ENCODE results near the gene CACNB4. TPM values are rescaled to one million over a fixed set of nuclear protein-coding genes. Genes with fewer than 3 reads are reported as not detected.
"Not testable (repeated sequence)": the region's sequence is repeated elsewhere in the genome, so short reads cannot be mapped to it uniquely, and the experiment has no call there.

The CACNB4 gene
- total RNA-seq, 3 donors from 2014 or later: 1.6 to 17.7 (median 11.5) TPM

DNA sequence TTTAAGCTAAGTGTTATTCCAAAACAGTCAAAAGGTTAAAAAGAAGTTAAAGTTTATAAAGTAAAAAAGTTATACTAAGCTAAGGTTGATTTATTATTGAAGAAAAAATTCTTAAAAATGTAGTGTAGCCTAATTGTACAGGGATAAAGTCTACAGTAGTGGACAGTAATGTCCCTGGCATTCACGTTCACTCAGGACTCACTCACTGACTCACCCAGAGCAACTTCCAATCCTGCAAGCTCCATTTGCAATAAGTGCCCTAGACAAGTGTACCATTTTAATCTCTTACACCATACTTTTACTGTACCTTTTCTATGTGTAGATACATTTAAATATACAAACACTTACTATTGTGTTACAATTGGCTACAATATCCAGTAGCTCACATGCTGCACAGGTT is 86.1 kb downstream of the CACNB4 start:
- no peaks in the 10 kb centered on the region for H3K9me3 ChIP-seq
- no peak for DNase-seq (ENCODE audit: low spot score in 2 of 2)
- H3K36me3 ChIP-seq: no peaks in the 10 kb centered on the region
- intact Hi-C loops (cut with DNase I; ENCODE audit: low total_unique reads): no loop called here
- TF ChIP-seq POLR2AphosphoS5 (IDR thresholded peaks at IDR 0.05) (no peak), POLR2A (IDR thresholded peaks at IDR 0.05) (no peak)
- TF ChIP-seq, protein P1, sequence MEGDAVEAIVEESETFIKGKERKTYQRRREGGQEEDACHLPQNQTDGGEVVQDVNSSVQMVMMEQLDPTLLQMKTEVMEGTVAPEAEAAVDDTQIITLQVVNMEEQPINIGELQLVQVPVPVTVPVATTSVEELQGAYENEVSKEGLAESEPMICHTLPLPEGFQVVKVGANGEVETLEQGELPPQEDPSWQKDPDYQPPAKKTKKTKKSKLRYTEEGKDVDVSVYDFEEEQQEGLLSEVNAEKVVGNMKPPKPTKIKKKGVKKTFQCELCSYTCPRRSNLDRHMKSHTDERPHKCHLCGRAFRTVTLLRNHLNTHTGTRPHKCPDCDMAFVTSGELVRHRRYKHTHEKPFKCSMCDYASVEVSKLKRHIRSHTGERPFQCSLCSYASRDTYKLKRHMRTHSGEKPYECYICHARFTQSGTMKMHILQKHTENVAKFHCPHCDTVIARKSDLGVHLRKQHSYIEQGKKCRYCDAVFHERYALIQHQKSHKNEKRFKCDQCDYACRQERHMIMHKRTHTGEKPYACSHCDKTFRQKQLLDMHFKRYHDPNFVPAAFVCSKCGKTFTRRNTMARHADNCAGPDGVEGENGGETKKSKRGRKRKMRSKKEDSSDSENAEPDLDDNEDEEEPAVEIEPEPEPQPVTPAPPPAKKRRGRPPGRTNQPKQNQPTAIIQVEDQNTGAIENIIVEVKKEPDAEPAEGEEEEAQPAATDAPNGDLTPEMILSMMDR (IDR thresholded peaks at IDR 0.05): no peak
- no peak overlapping the region for H3K4me3 ChIP-seq
- H3K27ac ChIP-seq: no peak overlapping the region
- no peaks in the 10 kb centered on the region for H3K4me1 ChIP-seq
- H3K27me3 ChIP-seq: no peaks in the 10 kb centered on the region

DNA sequence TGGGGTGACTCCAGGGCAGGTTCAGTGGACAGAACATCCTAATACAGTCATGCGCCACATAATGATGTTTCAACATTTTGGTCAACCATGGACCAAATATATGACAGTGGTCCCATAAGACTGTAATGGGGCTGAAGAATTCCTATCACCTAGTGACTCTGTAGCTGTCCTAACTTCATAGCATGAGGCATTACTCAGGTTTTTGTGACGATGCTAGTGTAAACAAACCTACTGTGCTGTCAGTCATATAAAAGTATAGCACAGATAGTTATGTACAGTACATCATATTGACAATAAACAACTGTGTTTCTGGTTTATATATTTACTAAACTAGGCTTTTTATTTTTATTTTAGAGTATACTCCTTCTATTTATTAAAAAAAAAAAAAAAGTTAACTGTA is 87.1 kb downstream of the CACNB4 start:
- intact Hi-C loops (cut with DNase I; ENCODE audit: low total_unique reads): no loop called here
- DNase-seq (ENCODE audit: low spot score in 2 of 2): no peak
- no peaks in the 10 kb centered on the region for H3K36me3 ChIP-seq
- no peak overlapping the region for H3K27ac ChIP-seq
- no peak for TF ChIP-seq POLR2A (IDR thresholded peaks at IDR 0.05)
- TF ChIP-seq, protein P1 (IDR thresholded peaks at IDR 0.05): no peak
- no peak for TF ChIP-seq POLR2AphosphoS5 (IDR thresholded peaks at IDR 0.05)
- H3K27me3 ChIP-seq: no peaks in the 10 kb centered on the region
- H3K4me1 ChIP-seq: no peaks in the 10 kb centered on the region
- no peaks in the 10 kb centered on the region for H3K9me3 ChIP-seq
- H3K4me3 ChIP-seq: no peak overlapping the region

DNA sequence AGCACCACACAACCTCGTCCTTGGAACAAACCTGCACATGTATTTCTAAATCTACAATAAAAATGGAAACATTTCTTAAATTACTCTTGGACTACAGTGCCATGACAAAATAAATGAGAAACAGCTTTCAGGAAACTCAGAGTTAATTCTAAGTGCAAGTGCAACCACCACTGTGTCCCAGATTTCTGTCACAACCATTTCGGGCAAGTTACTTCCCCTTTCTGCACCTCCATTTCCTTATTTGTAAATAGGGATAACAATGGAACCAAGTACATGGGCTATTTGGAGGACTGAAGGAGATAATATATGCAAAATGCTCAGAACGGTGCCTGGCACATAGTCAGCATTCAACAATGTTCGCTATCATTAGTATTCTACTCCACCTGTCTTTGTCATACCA is 93.2 kb downstream of the CACNB4 start:
- no peak overlapping the region for H3K4me3 ChIP-seq
- no peak overlapping the region for H3K27ac ChIP-seq
- intact Hi-C loops (cut with DNase I; ENCODE audit: low total_unique reads): no loop called here
- no peak for DNase-seq (ENCODE audit: low spot score in 2 of 2)
- no peaks in the 10 kb centered on the region for H3K36me3 ChIP-seq
- H3K4me1 ChIP-seq: no peaks in the 10 kb centered on the region
- no peaks in the 10 kb centered on the region for H3K27me3 ChIP-seq
- no peaks in the 10 kb centered on the region for H3K9me3 ChIP-seq
- TF ChIP-seq, protein P1 (IDR thresholded peaks at IDR 0.05): no peak
- TF ChIP-seq POLR2AphosphoS5 (IDR thresholded peaks at IDR 0.05) (no peak), POLR2A (IDR thresholded peaks at IDR 0.05) (no peak)

DNA sequence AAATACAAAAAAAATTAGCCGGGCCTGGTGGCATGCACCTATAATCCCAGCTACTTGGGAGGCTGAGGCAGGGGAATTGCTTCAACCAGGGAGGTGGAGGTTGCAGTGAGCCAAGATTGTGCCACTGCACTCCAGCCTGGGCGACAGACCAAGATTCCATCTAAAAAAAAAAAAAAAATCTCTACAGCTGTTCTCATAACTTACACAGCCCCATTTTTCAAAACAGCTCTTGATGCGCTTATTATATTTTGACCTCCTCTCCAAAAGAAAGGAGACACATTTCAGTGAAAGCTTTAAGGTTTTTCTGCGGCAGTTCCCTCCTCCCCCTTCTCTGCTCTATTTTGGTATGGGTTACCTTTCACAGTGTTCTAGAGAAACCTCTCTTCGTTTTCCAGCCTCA is 95.6 kb downstream of the CACNB4 start:
- H3K4me3 ChIP-seq; H3K27ac ChIP-seq; H3K4me1 ChIP-seq; intact Hi-C loops (cut with DNase I; ENCODE audit: low total_unique reads); H3K9me3 ChIP-seq; H3K27me3 ChIP-seq; H3K36me3 ChIP-seq; DNase-seq (ENCODE audit: low spot score in 2 of 2): not testable (repeated sequence)

DNA sequence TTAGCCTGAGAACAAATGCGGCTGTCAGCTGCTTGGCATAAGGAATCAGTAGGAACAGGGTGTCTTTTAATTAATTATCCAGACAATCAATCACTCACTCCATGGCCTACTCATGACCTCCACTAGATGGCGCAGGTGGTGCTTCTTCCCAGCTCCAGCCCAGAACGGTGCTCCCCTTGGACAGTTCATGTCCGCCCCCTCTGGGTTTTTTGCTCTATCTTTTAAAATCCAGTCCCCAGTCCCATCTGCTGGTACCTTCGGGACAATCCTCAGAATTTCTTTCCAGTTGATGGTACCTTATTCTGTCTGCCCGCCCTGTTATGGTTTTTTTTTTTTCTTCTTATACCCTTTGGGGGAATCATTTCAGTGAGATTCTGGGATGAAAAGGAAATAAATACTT is 99.8 kb downstream of the CACNB4 start:
- no peaks in the 10 kb centered on the region for H3K9me3 ChIP-seq
- H3K4me1 ChIP-seq: no peaks in the 10 kb centered on the region
- H3K36me3 ChIP-seq: no peaks in the 10 kb centered on the region
- intact Hi-C loops (cut with DNase I; ENCODE audit: low total_unique reads): no loop called here
- TF ChIP-seq POLR2A (IDR thresholded peaks at IDR 0.05): no peak
- TF ChIP-seq, protein P1 (IDR thresholded peaks at IDR 0.05): peak in 2 of 3 donors; percentile 18 to 24
- TF ChIP-seq POLR2AphosphoS5 (IDR thresholded peaks at IDR 0.05): no peak
- no peak overlapping the region for H3K27ac ChIP-seq
- H3K4me3 ChIP-seq: no peak overlapping the region
- H3K27me3 ChIP-seq: no peaks in the 10 kb centered on the region
- no peak for DNase-seq (ENCODE audit: low spot score in 2 of 2)

Measured in breast epithelium (tissue), 4 donors.